K562 (cell line): ENCODE measurements around the gene KMT2C. TPM values are rescaled to one million over a fixed set of nuclear protein-coding genes. Genes with fewer than 3 reads are reported as not detected.

ENCODE experiments used
- ATAC-seq: fragments of 200-7000 bp; cut with Tn5 transposase; 3 replicates; pipeline ENCODE4 v1.9.1; 2020; ENCODE audit warnings: moderate library complexity
- BruUV-seq: library from RNA; stranded (reverse); fragments of 400-500 nt; replicated peaks from 2 replicates; lab custom pipeline; 2021; lab: Mats Ljungman, UMichigan
- CTCF ChIA-PET: fragments of 300-600 bp; formaldehyde crosslinking; extraction: SDS; loops from one replicate; lab custom pipeline; 2021; ENCODE audit warnings: low intra/inter-chr PET ratio; lab: Yijun Ruan, JAX
- POLR2A ChIA-PET: fragments of 300-600, 350-650 bp; sonication (Branson Sonifier 250); formaldehyde crosslinking; extraction: SDS; loops from one replicate; lab custom pipeline; 2021; ENCODE audit warnings: antibody characterized with exemption, inconsistent platforms; lab: Yijun Ruan, JAX
- DNase-seq, 4 experiments: peaks; one replicate each; pipeline versions ENCODE4 v3.0.0 to v3.0.0-alpha.2; 2011 to 2018; ENCODE audit warnings: low spot score in 3 of 4, mixed read lengths in 3 of 4; ENCODE audit errors: extremely low read depth in 1 of 4
- FAIRE-seq: peaks from 2 replicates; lab custom pipeline; 2011; peaks lifted over from hg19 to GRCh38; lab: Jason Lieb, UNC
- H2AFZ ChIP-seq: 2 replicates; pipeline ENCODE4 v1.6.0; 2011; ENCODE audit warnings: low read depth, low read length, control low read depth, inconsistent platforms
- H3K27ac ChIP-seq: fragments of 200-600 bp; 3 replicates; pipeline ENCODE4 v1.8.0; 2011; ENCODE audit warnings: low read depth, mild to moderate bottlenecking, control low read depth, inconsistent platforms, low read length, moderate library complexity, mixed read lengths; ENCODE audit errors: extremely low read depth
- H3K27me3 ChIP-seq, 2 experiments: fragments of 300-600 bp in 1 of 2; 2 replicates in 1 of 2; 3 replicates in 1 of 2; pipeline versions ENCODE4 v1.6.0 to v1.8.0; 2011; ENCODE audit warnings: inconsistent platforms in 2 of 2, low read length in 2 of 2, mild to moderate bottlenecking in 1 of 2, mixed read lengths in 1 of 2, moderate library complexity in 1 of 2; ENCODE audit not compliant: control insufficient read depth in 2 of 2, insufficient read depth in 2 of 2
- H3K36me3 ChIP-seq: fragments of 300-600 bp; 3 replicates; pipeline ENCODE4 v1.8.0; 2011; ENCODE audit warnings: mild to moderate bottlenecking, low read length, inconsistent platforms; ENCODE audit not compliant: control insufficient read depth, insufficient read depth
- H3K4me1 ChIP-seq, 2 experiments: fragments of 200-600 bp in 1 of 2; replicated peaks in 1 of 2; 2 replicates in 1 of 2; 3 replicates in 1 of 2; pipeline versions ENCODE4 v1.5.1 to v1.8.0; 2011; ENCODE audit warnings: inconsistent platforms in 2 of 2, low read length in 2 of 2, mild to moderate bottlenecking in 1 of 2, mixed read lengths in 1 of 2, moderate library complexity in 1 of 2; ENCODE audit not compliant: control insufficient read depth in 2 of 2, insufficient read depth in 2 of 2
- H3K4me2 ChIP-seq: 2 replicates; pipeline ENCODE4 v1.6.1; 2011; ENCODE audit warnings: low read length, control low read depth, inconsistent platforms, mixed read lengths; ENCODE audit not compliant: insufficient read depth
- H3K4me3 ChIP-seq: fragments of 200-600 bp; sonication (generic), shearing (Covaris generic); 2 replicates; pipeline ENCODE4 v1.5.1; 2016; ENCODE audit warnings: control low read depth, inconsistent platforms
- H3K79me2 ChIP-seq: fragments of 200-600 bp; 3 replicates; pipeline ENCODE4 v1.8.0; 2011; ENCODE audit warnings: low read length, inconsistent platforms; ENCODE audit not compliant: control insufficient read depth, insufficient read depth
- H3K9ac ChIP-seq, 2 experiments: 2 replicates each; pipeline versions ENCODE4 v1.6.0 to v1.6.1; 2011; ENCODE audit warnings: low read depth in 2 of 2, low read length in 2 of 2, control low read depth in 1 of 2, inconsistent platforms in 1 of 2, mild to moderate bottlenecking in 1 of 2, mixed read lengths in 1 of 2; ENCODE audit not compliant: insufficient read depth in 1 of 2
- H3K9me1 ChIP-seq: one replicate; pipeline ENCODE4 v1.6.0; 2011; ENCODE audit warnings: inconsistent platforms, mild to moderate bottlenecking, low read length, moderate library complexity; ENCODE audit not compliant: control insufficient read depth, insufficient read depth
- H3K9me3 ChIP-seq: replicated peaks from 2 replicates; pipeline ENCODE4 v1.5.1; 2011; ENCODE audit warnings: low read depth, low read length, inconsistent platforms; ENCODE audit not compliant: control insufficient read depth, insufficient read depth
- H4K20me1 ChIP-seq: replicated peaks from 2 replicates; pipeline ENCODE4 v1.6.1; 2011; ENCODE audit warnings: low read length, inconsistent platforms, mixed read lengths; ENCODE audit not compliant: control insufficient read depth, insufficient read depth
- FOXK2 ChIP-seq, 2 experiments: fragments of 450-650 bp; IDR thresholded peaks in 1 of 2; conservative IDR thresholded peaks in 1 of 2; 2 replicates each; pipeline ENCODE4 v1.6.1; 2016; ENCODE audit warnings: low read depth in 2 of 2, mild to moderate bottlenecking in 1 of 2
- JUNB ChIP-seq: fragments of 450-650 bp; formaldehyde crosslinking; conservative IDR thresholded peaks from 2 replicates; pipeline ENCODE4 v1.4.0; 2020; ENCODE audit warnings: mild to moderate bottlenecking
- MGA ChIP-seq: fragments of 450-650 bp; IDR thresholded peaks from 2 replicates; pipeline ENCODE4 v1.6.1; 2016; ENCODE audit warnings: mild to moderate bottlenecking, moderate library complexity
- NCOA4 ChIP-seq: fragments of 450-650 bp; IDR thresholded peaks from 2 replicates; pipeline ENCODE4 v1.6.1; 2018; ENCODE audit warnings: mild to moderate bottlenecking; ENCODE audit not compliant: partially characterized antibody
- PYGO2 ChIP-seq: fragments of 450-650 bp; IDR thresholded peaks from 2 replicates; pipeline ENCODE4 v1.6.1; 2016; ENCODE audit warnings: mild to moderate bottlenecking, missing genetic modification characterization, moderate library complexity, missing compliant biosample characterization
- SREBF1 ChIP-seq: fragments of 150-350 bp; IDR thresholded peaks from 2 replicates; pipeline ENCODE4 v1.6.1; 2014; ENCODE audit warnings: antibody characterized with exemption, low read depth, low read length, borderline replicate concordance
- ZBTB34 ChIP-seq: fragments of 250-450 bp; sonication (Bioruptor Pico); IDR thresholded peaks from 2 replicates; pipeline ENCODE4 v1.8.0; 2021; ENCODE audit warnings: mild to moderate bottlenecking, moderate library complexity
- ZNF217 ChIP-seq: sonication (generic); formaldehyde crosslinking; IDR thresholded peaks from 2 replicates; pipeline ENCODE4 v1.8.0; 2022; ENCODE audit warnings: mild to moderate bottlenecking, missing genetic modification reagents
- ZNF445 ChIP-seq: fragments of 250-450 bp; sonication (Bioruptor Pico); IDR thresholded peaks from 2 replicates; pipeline ENCODE4 v1.4.0; 2020; ENCODE audit warnings: low read depth, mild to moderate bottlenecking, moderate library complexity
- WGBS: fragments of 100-300 bp; shearing (Covaris generic); methylation state at CpG from one replicate; pipeline ENCODE4 v1.1.6; 2016; ENCODE audit warnings: low coverage, mixed read lengths; ENCODE audit not compliant: insufficient coverage; ENCODE audit errors: missing lambda C conversion rate; 5-methylcytosine and 5-hydroxymethylcytosine counted together
- in situ Hi-C: fragments of 300-500 bp; cut with MboI; formaldehyde crosslinking; loops from 4 replicates; pipeline ENCODE4 v1.15.0; 2018; ENCODE audit warnings: inconsistent platforms, mixed read lengths
- intact Hi-C: fragments of 100-400 bp; cut with micrococcal nuclease; formaldehyde crosslinking; loops from 2 replicates; pipeline ENCODE4 v1.14.2; 2022
- polyA plus RNA-seq, 8 experiments: library from polyadenylated mRNA; depleted of rRNA in 4 of 8; stranded (reverse) in 5 of 8; unstranded in 3 of 8; fragments of >200 nt; fragmentation: Nextera tagmentation in 2 of 8; fragmentation: Illumina TruSeq in 1 of 8; extraction: Ambion mirVana in 2 of 8; extraction: Trizol in 1 of 8; gene quantifications; 2 replicates each; pipeline versions ENCODE4 v1.2.1 to v1.2.3, GENCODE V29; 2011 to 2014; ENCODE audit warnings: inconsistent platforms in 1 of 8, missing spikeins in 1 of 8
- total RNA-seq, 7 experiments: library from RNA; depleted of rRNA in 6 of 7; stranded (reverse); fragments of >200 nt in 6 of 7; fragmentation: Illumina TruSeq in 2 of 7; extraction: Trizol in 2 of 7; gene quantifications; 2 replicates each; pipeline versions ENCODE4 v1.2.1 to v1.2.3, GENCODE V29; 2011 to 2021; ENCODE audit warnings: low replicate concordance in 1 of 7

Gene KMT2C
- total and polyA plus RNA-seq, 9 of the 15 experiments (the other 6 are each of a cell fraction or from before 2014, with no cell fraction given) = 4.9 to 67.8 (median 27.1) TPM

- no TSS peak for BruUV-seq
- Histone ChIP-seq H3K4me3 (no peak overlapping the region), H3K79me2 (peaks cover 92% of the 10 kb centered on the region), H2AFZ (no peak overlapping the region), H3K36me3 (no peaks in the 10 kb centered on the region), H3K4me2 (no peak overlapping the region), H3K27me3 (no peaks in the 10 kb centered on the region), H4K20me1 (peaks cover 9% of the 10 kb centered on the region), H3K9me3 (no peaks in the 10 kb centered on the region), H3K9ac (no peak overlapping the region), H3K9me1 (no peaks in the 10 kb centered on the region), H3K27ac (no peak overlapping the region), H3K4me1 (peaks cover 0 to 5% of the 10 kb centered on the region in 2 experiments; a peak in 2 of 5 replicates)
- FAIRE-seq (no peak), DNase-seq (no peak), ATAC-seq (no peak)
- in situ Hi-C loops (no loop called here), intact Hi-C loops (loop anchor here (2.0 to 10.0 kb wide), 3 partner anchors 95 to 485 kb away; no protein-coding TSS in a partner anchor)
- POLR2A ChIA-PET = interaction anchor here (0.6 to 1.2 kb wide), 4 partner anchors 10 to 1104 kb away, joined by 3 to 4 read pairs (median 4); no protein-coding TSS in a partner anchor
- 88% methylated on average over 1 of the region's 1 CpG for WGBS
- CTCF ChIA-PET = no interaction called here
- TF ChIP-seq SREBF1 (no peak), ZNF217 (CRISPR knock-in tag) (no peak), FOXK2 (conservative IDR thresholded peaks at IDR 0.05 in 1 of 2, IDR thresholded peaks at IDR 0.05 in 1 of 2; ENCODE audit: low read depth in 2 of 2) (no peak), JUNB (CRISPR knock-in tag) (no peak), ZBTB34 (no peak), NCOA4 (no peak), MGA (no peak), ZNF445 (CRISPR knock-in tag) (no peak), PYGO2 (tag) (no peak)
These were observed 95.6 kb downstream of the KMT2C start for GRCh38 chr7:152340161-152340560.
